Gastrocnemius medialis (tissue), 4 donors: ENCODE results near the gene KCNQ1.

Experiments used
- CTCF ChIP-seq, 5 experiments: fragments of 450-650 bp in 3 of 5; fragments of 200-600 bp in 2 of 5; sonication (generic) in 2 of 5; IDR thresholded peaks in 4 of 5; conservative IDR thresholded peaks in 1 of 5; 1 replicate in 4 of 5; 2 replicates in 1 of 5; pipeline ENCODE4 v1.5.1; 2016 to 2019; ENCODE audit warnings: antibody characterized with exemption in 5 of 5, mild to moderate bottlenecking in 3 of 5, moderate library complexity in 3 of 5
- POLR2A ChIP-seq, 2 donors: fragments of 450-650 bp; IDR thresholded peaks; one replicate each; pipeline ENCODE4 v1.6.1; 2017; ENCODE audit warnings: antibody characterized with exemption in 2 of 2, mild to moderate bottlenecking in 2 of 2, moderate library complexity in 2 of 2

DNA sequence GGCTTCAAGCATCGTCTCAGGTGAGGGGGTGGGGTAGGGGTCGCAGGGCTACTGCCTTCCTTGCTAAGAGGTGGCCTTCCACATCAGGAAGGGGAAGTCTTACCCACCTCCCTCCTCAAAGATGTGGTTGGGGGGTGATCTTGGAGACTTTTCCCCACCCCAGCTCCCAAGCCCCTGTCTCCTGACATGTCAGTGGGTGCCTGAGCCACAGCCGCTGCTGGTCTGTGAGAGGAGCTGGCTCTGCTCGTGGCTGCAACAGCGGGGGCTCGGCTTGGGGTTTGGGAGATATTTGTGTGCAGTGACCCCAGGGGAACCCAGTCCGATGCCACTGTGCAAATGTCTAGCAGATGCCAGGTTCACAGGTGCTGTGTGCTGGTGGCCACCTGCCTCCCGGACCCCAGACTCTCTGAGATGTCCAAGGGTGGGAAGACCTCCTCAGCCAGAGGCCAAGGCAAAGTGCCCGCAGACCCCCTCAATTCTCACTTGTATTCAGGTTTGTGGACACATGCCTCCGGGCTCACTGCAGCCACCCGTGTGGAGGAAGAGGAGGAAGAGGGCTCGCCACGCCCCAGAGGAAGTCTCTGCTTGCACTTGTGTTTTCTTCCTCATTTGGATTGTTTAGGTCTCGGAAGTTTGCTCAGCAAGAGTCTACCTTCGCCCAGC is 1.9 kb downstream of the KCNQ1 start:
- no peak for TF ChIP-seq CTCF (IDR thresholded peaks at IDR 0.05 in 4 of 5, conservative IDR thresholded peaks at IDR 0.05 in 1 of 5)
- TF ChIP-seq POLR2A (IDR thresholded peaks at IDR 0.05), result no peak
